LNCaP clone FGC (cell line): ENCODE data around the gene ADCY5.

Source experiments
- DNase-seq: peaks from one replicate; pipeline ENCODE4 v3.0.0-alpha.2; 2011; ENCODE audit warnings: low read depth
- H3K4me3 ChIP-seq: 2 replicates; pipeline ENCODE4 v1.5.1; 2011; ENCODE audit warnings: mild to moderate bottlenecking, low read depth, low read length, control low read depth
- CTCF ChIP-seq: IDR thresholded peaks from 2 replicates; pipeline ENCODE4 v1.5.1; 2012; ENCODE audit warnings: mild to moderate bottlenecking; ENCODE audit not compliant: control insufficient read depth, insufficient read depth; ENCODE audit errors: extremely low read depth

ADCY5 gene

DNA sequence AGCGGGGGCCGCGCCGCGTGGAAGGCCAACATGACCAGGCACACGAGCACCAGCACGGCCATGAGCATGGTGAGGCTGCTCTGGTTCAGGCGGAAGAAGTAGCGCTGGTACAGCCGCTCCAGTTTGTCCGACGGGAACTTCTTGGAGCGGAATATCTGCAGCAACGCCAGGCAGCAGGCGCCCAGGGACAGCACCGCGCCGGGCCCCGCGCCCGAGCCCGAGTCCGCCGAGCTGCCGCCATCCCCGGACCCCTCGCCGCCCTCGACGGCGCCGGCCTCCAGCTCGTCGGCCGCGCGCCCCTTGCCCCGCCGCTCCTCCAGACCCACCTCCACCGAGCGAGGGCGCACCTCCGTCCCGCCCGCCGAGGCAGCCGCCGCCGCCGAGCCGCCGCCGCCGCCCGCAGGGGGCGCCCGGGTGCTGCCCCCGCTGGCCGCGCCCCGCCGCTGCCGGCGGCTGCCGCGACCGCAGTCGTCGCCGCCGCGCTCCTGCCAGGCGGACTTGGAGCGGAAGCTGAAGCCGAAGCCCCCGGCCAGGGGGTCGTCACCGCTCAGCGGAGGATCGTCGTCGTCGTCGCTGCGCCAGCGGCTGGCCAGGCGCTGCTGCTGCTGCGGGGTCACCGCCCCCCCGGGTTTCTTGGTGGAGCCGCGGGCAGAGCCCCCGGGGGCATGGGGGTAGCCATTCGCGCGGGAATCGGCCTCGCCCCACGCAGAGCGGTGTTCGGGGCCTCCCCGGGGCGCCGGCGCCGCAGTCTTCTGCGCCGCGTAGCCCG is 957 bp downstream of the ADCY5 start:
- H3K4me3 ChIP-seq, result no peak overlapping the region
- DNase-seq, result no peak

GRCh38 chr3:123447416-123447748 is 1.5 kb downstream of the ADCY5 start:
- no peak for TF ChIP-seq CTCF

More for the DNA sequence above, 957 bp downstream of the ADCY5 start:
- TF ChIP-seq CTCF, result no peak

GRCh38 chr3:123446610-123447109 is 2.2 kb downstream of the ADCY5 start:
- DNase-seq, result no peak
- no peak for TF ChIP-seq CTCF
- no peak overlapping the region for H3K4me3 ChIP-seq

More at GRCh38 chr3:123447416-123447748, 1.5 kb downstream of the ADCY5 start:
- no peak for DNase-seq
- H3K4me3 ChIP-seq, result no peak overlapping the region

GRCh38 chr3:123446210-123446609 is 2.7 kb downstream of the ADCY5 start:
- TF ChIP-seq CTCF, result no peak
- no peak overlapping the region for H3K4me3 ChIP-seq
- no peak for DNase-seq

- DNase-seq, result no peak
These were observed 3.2 kb downstream of the ADCY5 start for GRCh38 chr3:123445702-123446101.

GRCh38 chr3:123444744-123445143 is 4.1 kb downstream of the ADCY5 start:
- DNase-seq, result no peak
- TF ChIP-seq CTCF, result no peak; the same call in 1 of the 2 replicates
- H3K4me3 ChIP-seq, result no peak overlapping the region

More at GRCh38 chr3:123445702-123446101, 3.2 kb downstream of the ADCY5 start:
- H3K4me3 ChIP-seq, result no peak overlapping the region
- no peak for TF ChIP-seq CTCF

GRCh38 chr3:123444023-123444422 is 4.9 kb downstream of the ADCY5 start:
- H3K4me3 ChIP-seq, result no peak overlapping the region
- no peak for DNase-seq
- no peak for TF ChIP-seq CTCF
